Prostate gland (tissue), 2 donors: ENCODE data around the gene SEC14L3. TPM values are rescaled to one million over a fixed set of nuclear protein-coding genes. Genes with fewer than 3 reads are reported as not detected.

Source experiments
- DNase-seq: peaks from one replicate; pipeline ENCODE4 v3.0.0-alpha.2; 2019; ENCODE audit warnings: low spot score
- H3K27ac ChIP-seq, 2 donors: fragments of 200-600 bp; sonication (generic); 2 replicates each; pipeline ENCODE4 v1.5.1; 2017 to 2019
- H3K27me3 ChIP-seq: fragments of 200-600 bp; sonication (generic); replicated peaks from 2 replicates; pipeline ENCODE4 v1.5.1; 2019; ENCODE audit not compliant: insufficient read depth
- H3K36me3 ChIP-seq, 2 donors: fragments of 200-600 bp; sonication (generic); 1 replicate in 1 of 2; 2 replicates in 1 of 2; pipeline versions ENCODE4 v1.5.1 to v1.8.1; 2017 to 2019
- H3K4me1 ChIP-seq: fragments of 200-600 bp; sonication (generic); replicated peaks from 2 replicates; pipeline ENCODE4 v1.5.1; 2019
- H3K4me3 ChIP-seq, 2 donors: fragments of 200-600 bp; sonication (generic); 2 replicates each; pipeline ENCODE4 v1.5.1; 2017 to 2019
- H3K9me3 ChIP-seq: fragments of 200-600 bp; sonication (generic); 2 replicates; pipeline ENCODE4 v1.5.1; 2017
- CTCF ChIP-seq, 4 experiments: fragments of 200-600 bp in 2 of 4; fragments of 450-650 bp in 2 of 4; sonication (generic) in 2 of 4; IDR thresholded peaks; 1 replicate in 3 of 4; 2 replicates in 1 of 4; pipeline ENCODE4 v1.5.1; 2016 to 2019; ENCODE audit warnings: antibody characterized with exemption in 4 of 4, mild to moderate bottlenecking in 2 of 4, moderate library complexity in 2 of 4
- POLR2A ChIP-seq: fragments of 450-650 bp; IDR thresholded peaks from one replicate; pipeline ENCODE4 v1.6.1; 2016; ENCODE audit warnings: antibody characterized with exemption, mild to moderate bottlenecking
- POLR2AphosphoS5 ChIP-seq: sonication (generic); formaldehyde crosslinking; IDR thresholded peaks from one replicate; pipeline ENCODE4 v1.6.1; 2017; ENCODE audit warnings: antibody characterized with exemption
- WGBS: methylation state at CpG from one replicate; pipeline ENCODE4 v1.1.5; 2018; 5-methylcytosine and 5-hydroxymethylcytosine counted together
- intact Hi-C: fragments of 100-400 bp; cut with DNase I; formaldehyde crosslinking; loops from one replicate; pipeline ENCODE4 v1.14.2; 2022
- total RNA-seq, 2 donors: library from RNA; depleted of rRNA; stranded (reverse); fragments of >200 nt; gene quantifications; one replicate each; pipeline ENCODE4 v1.1.0, GENCODE V29; 2016

Gene SEC14L3
- total RNA-seq, 2 donors from 2014 or later, result not detected

- DNase-seq, result no peak
- H3K4me1 ChIP-seq, result no peaks in the 10 kb centered on the region
- H3K9me3 ChIP-seq, result no peaks in the 10 kb centered on the region
- no peak overlapping the region for H3K27ac ChIP-seq
- no peak for TF ChIP-seq CTCF (IDR thresholded peaks at IDR 0.05)
- TF ChIP-seq POLR2A, result no peak
- TF ChIP-seq POLR2AphosphoS5, result no peak
- intact Hi-C loops, result no loop called here
- WGBS, result 92% methylated on average over 6 of the region's 6 CpGs
- no peak overlapping the region for H3K4me3 ChIP-seq
- no peaks in the 10 kb centered on the region for H3K36me3 ChIP-seq
- no peaks in the 10 kb centered on the region for H3K27me3 ChIP-seq
Observed at GRCh38 chr22:30513462-30513861, 41.6 kb upstream of the SEC14L3 start.

GRCh38 chr22:30511911-30512310 lies 40.1 kb upstream of the SEC14L3 start:
- Histone ChIP-seq H3K27me3 (no peaks in the 10 kb centered on the region), H3K4me1 (no peaks in the 10 kb centered on the region), H3K27ac (no peak overlapping the region), H3K9me3 (no peaks in the 10 kb centered on the region), H3K36me3 (no peaks in the 10 kb centered on the region), H3K4me3 (no peak overlapping the region)
- intact Hi-C loops, result no loop called here
- TF ChIP-seq CTCF (IDR thresholded peaks at IDR 0.05) (no peak), POLR2A (no peak), POLR2AphosphoS5 (no peak)
- no peak for DNase-seq
- 95% methylated on average over 7 of the region's 7 CpGs for WGBS

- no peak overlapping the region for H3K4me3 ChIP-seq
- no peaks in the 10 kb centered on the region for H3K4me1 ChIP-seq
- intact Hi-C loops, result no loop called here
- H3K27me3 ChIP-seq, result peaks cover 2% of the 10 kb centered on the region
- H3K27ac ChIP-seq, result no peak overlapping the region
- DNase-seq, result no peak
- 88% methylated on average over 9 of the region's 9 CpGs for WGBS
- H3K36me3 ChIP-seq, result no peaks in the 10 kb centered on the region
- H3K9me3 ChIP-seq, result no peaks in the 10 kb centered on the region
- TF ChIP-seq CTCF (IDR thresholded peaks at IDR 0.05) (no peak), POLR2AphosphoS5 (no peak), POLR2A (no peak)
Observed at GRCh38 chr22:30511109-30511508, 39.3 kb upstream of the SEC14L3 start.

- H3K27me3 ChIP-seq, result peaks cover 11% of the 10 kb centered on the region
- no peaks in the 10 kb centered on the region for H3K4me1 ChIP-seq
- TF ChIP-seq POLR2AphosphoS5, result no peak
- TF ChIP-seq POLR2A, result no peak
- no peak for TF ChIP-seq CTCF (IDR thresholded peaks at IDR 0.05)
- H3K36me3 ChIP-seq, result no peaks in the 10 kb centered on the region
- intact Hi-C loops, result no loop called here
- WGBS, result 82% methylated on average over 5 of the region's 5 CpGs
- H3K27ac ChIP-seq, result no peak overlapping the region
- H3K4me3 ChIP-seq, result no peak overlapping the region
- DNase-seq, result no peak
- no peaks in the 10 kb centered on the region for H3K9me3 ChIP-seq
Observed at GRCh38 chr22:30508216-30508615, 36.4 kb upstream of the SEC14L3 start.

GRCh38 chr22:30507670-30508069 lies 35.9 kb upstream of the SEC14L3 start:
- Histone ChIP-seq H3K27ac (no peak overlapping the region), H3K36me3 (no peaks in the 10 kb centered on the region), H3K9me3 (no peaks in the 10 kb centered on the region), H3K4me1 (no peaks in the 10 kb centered on the region), H3K4me3 (no peak overlapping the region), H3K27me3 (peaks cover 11% of the 10 kb centered on the region)
- no peak for DNase-seq
- TF ChIP-seq POLR2A (no peak), POLR2AphosphoS5 (no peak), CTCF (IDR thresholded peaks at IDR 0.05) (no peak)
- WGBS, result 83% methylated on average over 4 of the region's 4 CpGs
- intact Hi-C loops, result no loop called here
